Left ventricle myocardium superior (tissue), 1 donor: Measurements from ENCODE around the gene HOXC5. TPM values are rescaled to one million over a fixed set of nuclear protein-coding genes. Genes with fewer than 3 reads are reported as not detected.

Experiments used
- ATAC-seq: fragments of 200-7000 bp; cut with Tn5 transposase; one replicate; pipeline ENCODE4 v1.9.1; 2020; ENCODE audit warnings: mild to moderate bottlenecking, moderate library complexity
- DNase-seq: peaks from one replicate; pipeline ENCODE4 v3.0.0-alpha.2; 2020
- intact Hi-C: fragments of 100-400 bp; cut with micrococcal nuclease; formaldehyde crosslinking; loops from one replicate; pipeline ENCODE4 v1.11.0; 2022
- total RNA-seq: library from RNA; stranded (reverse); fragmentation: NEBNext Ultra II Directional; extraction: Animal tissue kit (Norgen Biotek cat#: 25700); gene quantifications from one replicate; pipeline ENCODE4 v1.2.1, GENCODE V29; 2021
- donor health status: DM: no; HTN: yes; CAD: no; lungs with severe emphysema.

Gene HOXC5
- total RNA-seq, 1 donor from 2014 or later = not detected

DNA sequence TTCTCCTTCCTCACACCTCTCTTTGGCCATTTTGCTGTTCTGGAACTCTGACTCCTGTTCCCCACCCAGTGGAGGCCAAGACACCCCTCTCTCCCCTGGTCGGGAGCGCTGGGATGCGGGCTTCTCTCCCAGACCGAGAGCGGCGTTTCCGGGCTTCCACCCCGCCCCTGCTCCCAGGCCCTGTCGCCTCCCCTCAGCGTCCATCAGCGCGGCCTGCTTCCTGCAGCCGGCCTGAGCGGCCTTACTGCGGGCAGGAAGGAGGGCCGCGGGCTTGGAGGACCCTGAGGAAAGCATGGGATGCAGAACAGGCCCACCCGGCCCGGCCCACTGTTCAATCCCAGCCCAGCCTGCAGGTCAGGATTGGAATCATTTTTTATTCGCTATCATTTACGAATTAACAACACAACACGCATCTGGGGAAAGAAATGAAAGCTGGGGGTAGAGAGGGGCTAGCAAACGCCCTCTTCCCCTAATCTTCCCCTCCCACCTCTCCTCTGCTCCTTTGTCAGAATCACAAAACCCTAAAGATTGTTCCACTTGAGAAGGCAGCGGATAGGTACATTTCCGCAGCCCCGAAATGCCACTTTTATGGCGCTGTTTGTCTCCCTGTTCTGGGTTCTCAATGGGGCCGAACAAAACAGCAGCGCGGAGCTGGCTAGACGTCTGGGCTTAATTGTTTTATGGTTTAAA lies 27.9 kb upstream of the HOXC5 start:
- no peak for ATAC-seq
- intact Hi-C loops = loop anchor here (5.0 kb wide), 1 partner anchor 197 kb away; no protein-coding TSS in a partner anchor
- no peak for DNase-seq

- ATAC-seq (no peak), DNase-seq (no peak)
- intact Hi-C loops = loop anchor here (5.0 kb wide), 1 partner anchor 197 kb away; no protein-coding TSS in a partner anchor
Observed at GRCh38 chr12:54005531-54005852, 27.4 kb upstream of the HOXC5 start.

DNA sequence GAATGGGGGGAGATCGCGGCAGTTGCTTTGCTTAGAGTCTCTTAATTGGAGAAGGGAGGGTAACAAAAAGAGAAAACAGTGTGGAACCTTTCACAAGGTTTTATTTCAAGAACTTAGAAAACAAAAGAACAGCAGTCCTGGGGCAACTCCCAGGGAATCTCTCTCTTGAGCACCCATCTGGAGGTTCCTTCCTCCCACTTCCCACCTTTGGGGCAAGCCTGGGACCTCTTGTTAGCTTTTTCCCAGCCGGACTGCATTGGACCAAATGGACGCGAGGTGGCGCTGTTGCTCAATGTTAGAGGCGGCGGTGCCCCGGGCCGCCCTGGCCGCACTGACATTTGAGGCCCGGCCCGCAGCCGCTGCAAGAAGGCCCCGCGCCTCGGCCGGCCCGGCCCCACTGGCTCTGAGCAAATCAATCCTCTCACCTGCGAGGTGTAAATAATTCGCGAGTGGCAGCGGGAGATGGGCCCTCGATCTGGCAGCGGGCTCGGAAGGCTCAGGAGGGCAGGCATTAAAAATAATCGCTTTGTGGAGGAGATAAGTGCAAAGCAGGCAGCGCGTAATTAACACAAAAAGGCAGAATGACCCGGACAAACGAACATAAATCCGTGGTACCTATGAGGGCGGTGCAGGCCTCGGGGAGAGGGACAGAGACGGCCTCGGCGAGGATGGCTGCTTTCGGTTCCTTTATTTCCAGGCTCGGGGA lies 26.8 kb upstream of the HOXC5 start:
- peak; percentile 96 for ATAC-seq

GRCh38 chr12:54006559-54007220 lies 26.2 kb upstream of the HOXC5 start:
- ATAC-seq = peak; percentile 22
- DNase-seq = no peak
- intact Hi-C loops = loop anchor here (5.0 kb wide), 1 partner anchor 196 kb away; no protein-coding TSS in a partner anchor

More for the DNA sequence above, 26.8 kb upstream of the HOXC5 start:
- intact Hi-C loops = loop anchor here (5.0 kb wide), 1 partner anchor 196 kb away; no protein-coding TSS in a partner anchor
- DNase-seq = peak; percentile 92

DNA sequence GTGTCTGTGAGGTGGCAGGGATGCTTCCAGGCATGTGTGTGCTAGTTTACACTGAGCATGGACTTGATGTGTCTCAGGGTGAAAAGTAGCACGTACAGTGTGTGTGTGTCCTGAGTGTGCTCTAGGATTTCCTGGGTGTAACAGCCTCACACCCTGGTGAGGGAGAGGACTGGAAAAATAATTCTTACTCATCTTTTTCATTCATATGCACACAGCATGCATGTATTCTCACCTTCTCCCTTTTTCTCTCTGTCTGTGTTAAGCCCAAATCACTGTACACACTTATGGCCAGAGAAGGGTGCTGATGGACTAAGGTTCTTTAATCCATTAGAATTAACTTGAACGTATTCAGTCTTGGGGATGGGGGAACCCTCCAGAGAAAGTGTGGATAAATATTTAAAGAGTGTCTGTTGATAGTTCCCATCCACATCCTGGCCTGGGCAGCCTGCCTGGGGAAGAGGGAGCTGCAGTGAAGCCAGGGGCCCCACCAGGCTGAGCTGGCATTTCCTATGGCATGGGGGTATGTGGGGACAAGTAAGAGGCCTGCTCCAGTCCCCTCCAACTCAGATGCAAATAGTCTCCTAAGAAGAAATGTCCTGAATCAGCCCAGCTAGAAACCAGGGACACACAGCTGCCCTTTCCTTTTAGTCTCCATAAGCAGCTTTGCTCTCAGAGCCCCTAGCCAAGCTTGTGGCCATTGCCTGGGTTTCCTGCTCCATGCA lies 25.2 kb upstream of the HOXC5 start:
- intact Hi-C loops = loop anchor here (5.0 kb wide), 1 partner anchor 195 kb away; no protein-coding TSS in a partner anchor
- DNase-seq = no peak
- no peak for ATAC-seq

DNA sequence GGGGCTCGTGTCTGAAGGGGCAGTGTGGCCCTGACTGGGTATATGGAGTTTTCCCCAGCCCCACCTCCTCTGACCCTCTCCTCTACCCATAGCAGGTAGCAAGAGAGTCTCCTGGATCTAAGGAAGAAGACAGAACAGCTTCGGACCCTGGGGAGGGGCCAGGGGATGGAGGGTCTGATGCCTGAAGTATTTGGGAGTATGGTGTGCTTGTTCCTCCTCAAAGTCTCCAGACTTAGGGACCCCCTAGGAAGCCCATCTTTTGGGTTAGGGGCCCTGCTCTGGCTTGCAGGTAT lies 24.6 kb upstream of the HOXC5 start:
- intact Hi-C loops = loop anchor here (5.0 kb wide), 1 partner anchor 194 kb away; no protein-coding TSS in a partner anchor
- DNase-seq = no peak
- no peak for ATAC-seq

DNA sequence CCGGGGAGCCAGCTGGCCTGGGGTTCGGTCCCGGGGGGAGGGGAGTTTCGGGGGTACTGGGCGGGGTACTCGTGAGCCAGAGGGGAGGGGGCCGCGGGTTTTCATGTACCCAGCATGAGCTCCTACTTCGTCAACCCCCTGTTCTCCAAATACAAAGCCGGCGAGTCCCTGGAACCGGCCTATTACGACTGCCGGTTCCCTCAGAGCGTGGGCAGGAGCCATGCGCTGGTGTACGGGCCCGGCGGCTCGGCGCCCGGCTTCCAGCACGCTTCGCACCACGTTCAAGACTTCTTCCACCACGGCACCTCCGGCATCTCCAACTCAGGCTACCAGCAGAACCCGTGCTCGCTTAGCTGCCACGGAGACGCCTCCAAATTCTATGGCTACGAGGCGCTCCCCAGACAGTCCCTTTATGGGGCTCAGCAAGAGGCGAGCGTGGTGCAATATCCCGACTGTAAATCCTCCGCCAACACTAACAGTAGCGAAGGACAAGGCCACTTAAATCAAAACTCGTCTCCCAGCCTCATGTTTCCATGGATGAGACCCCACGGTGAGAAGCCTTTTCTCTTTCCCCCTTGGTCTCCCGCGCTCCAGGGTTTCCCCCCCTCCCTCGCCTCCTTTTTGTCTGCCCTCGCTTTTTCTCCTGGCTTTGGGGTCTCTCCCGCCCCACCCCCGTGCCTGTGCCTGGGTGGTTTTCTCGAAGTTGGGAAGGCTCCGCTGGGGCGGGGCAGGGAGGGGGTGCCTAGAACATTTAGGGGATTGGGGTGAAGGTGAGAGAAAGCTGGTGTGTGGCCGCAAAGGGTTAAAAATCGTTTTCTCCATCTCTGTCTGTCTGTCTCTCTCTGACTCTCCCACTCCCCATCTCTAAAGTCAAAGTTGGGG lies 23.4 kb upstream of the HOXC5 start:
- DNase-seq (no peak), ATAC-seq (no peak)
- intact Hi-C loops = loop anchor here (5.0 kb wide), 1 partner anchor 193 kb away; no protein-coding TSS in a partner anchor

DNA sequence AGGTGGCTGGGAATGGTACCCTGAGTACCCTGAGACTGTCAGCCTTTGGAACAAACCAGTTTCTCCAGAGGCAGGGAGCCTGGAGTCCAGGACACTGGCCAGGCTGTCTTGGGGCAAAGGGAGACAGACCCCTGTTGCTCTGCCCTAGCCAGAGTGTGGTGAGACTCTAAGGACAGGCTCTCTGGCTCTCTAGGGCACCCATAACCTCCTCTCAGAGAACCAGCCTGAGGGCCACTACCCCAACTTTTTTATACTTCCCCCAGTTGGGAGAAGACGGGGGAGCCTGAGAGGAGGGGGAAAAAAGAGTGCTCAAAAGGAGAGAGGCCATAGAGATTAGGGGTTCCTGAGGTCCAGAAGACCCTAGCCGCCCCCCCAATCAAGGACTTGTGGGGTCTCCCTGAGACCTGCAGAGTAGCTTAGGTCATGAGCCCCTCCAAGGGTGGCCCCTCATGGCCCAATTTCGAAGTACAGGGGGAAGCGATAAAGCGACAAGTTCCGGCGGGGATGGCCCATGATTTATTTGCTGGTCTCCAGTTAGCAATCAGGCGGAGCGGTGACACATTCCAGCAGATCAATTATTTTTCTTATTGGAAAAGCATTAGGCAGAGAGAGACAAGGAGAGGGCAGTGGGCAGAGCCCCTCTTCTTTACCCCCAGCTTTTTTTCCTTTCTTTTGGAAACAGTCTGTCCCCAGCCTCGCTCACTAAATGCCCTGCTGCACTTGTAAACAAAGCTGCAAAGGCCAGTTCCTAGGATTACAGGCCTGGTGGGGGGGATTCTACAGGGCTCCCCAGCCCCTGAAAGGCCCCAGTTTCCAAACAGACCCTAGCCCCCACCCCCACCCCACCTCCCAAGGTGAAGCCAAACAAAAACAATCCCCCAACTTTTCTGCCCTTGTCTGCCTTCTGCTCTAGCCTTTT lies 22.5 kb upstream of the HOXC5 start:
- ATAC-seq = no peak
- no peak for DNase-seq
- intact Hi-C loops = no loop called here

- intact Hi-C loops = no loop called here
- no peak for ATAC-seq
- DNase-seq = no peak
Observed at GRCh38 chr12:54010972-54011664, 21.7 kb upstream of the HOXC5 start.

GRCh38 chr12:54011665-54012532 lies 21.0 kb upstream of the HOXC5 start:
- no peak for ATAC-seq
- intact Hi-C loops = no loop called here
- no peak for DNase-seq

DNA sequence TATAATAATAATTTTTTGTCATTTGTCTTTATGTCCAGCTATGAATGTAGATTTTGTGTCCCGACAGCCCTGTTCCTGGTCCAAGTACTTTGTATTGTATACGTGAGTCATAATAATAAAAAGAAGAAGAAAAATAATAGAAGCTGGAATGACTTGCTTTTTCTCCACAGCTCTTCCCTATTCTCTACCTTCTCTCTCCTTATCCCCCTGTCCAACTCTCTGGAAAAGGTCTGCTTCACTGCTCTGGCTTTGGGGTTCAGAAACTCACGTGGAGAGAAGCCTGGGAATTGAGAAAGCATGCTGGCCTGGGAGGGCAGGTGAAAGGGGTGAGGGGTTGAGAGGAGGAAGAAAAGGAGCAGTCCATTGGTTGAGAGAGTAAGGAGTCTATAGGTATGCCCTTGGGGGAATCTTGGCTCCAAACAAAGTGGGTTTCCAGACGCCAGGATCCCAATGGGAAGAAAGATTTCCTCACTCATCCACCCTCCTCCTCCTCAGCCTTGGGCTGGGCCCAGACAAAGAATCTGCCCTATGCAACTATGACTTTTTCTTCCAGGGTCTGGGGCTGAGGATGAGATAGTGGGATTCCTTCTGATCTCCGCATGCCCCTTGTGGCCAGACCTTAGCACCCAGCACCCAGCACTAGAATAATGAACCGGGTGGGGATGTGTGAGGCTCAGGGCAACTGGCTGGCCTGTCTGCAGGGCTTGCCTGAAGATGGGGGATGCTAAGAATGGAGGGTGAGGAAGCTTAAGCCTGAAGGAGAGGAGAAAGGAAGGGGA lies 20.0 kb upstream of the HOXC5 start:
- DNase-seq (no peak), ATAC-seq (no peak)
- intact Hi-C loops = no loop called here

DNA sequence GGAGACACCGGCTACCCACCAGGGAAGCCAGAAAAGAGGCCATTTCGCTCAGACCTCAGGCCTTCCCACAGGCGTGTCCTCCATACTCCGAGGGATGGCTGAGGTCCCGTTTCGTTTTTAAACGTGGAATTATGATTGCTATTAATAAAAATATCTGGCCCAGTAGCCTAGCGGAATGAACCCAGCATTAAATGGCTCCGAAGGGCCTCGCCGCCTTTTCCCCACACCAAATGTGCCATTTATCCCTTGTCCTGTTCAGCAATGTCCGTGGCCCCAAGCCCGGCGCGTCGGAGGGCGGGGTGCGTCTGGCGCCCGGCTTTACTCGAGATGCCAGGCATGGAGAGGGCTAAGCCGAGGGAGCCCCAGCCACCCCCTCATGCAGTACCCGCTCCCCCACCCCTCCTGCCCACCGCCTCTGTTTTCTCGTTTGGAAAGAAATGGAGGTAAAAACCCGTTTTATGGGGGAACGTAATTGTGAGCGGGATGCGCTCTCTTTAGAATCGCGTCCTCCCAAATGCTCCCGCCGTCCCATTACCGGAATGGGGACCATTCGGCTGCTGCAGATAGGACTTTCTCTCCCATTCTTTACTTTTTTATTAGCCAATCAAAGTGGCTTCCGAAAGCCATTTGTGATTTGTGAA lies 18.4 kb upstream of the HOXC5 start:
- DNase-seq (no peak), ATAC-seq (no peak)
- intact Hi-C loops = no loop called here

DNA sequence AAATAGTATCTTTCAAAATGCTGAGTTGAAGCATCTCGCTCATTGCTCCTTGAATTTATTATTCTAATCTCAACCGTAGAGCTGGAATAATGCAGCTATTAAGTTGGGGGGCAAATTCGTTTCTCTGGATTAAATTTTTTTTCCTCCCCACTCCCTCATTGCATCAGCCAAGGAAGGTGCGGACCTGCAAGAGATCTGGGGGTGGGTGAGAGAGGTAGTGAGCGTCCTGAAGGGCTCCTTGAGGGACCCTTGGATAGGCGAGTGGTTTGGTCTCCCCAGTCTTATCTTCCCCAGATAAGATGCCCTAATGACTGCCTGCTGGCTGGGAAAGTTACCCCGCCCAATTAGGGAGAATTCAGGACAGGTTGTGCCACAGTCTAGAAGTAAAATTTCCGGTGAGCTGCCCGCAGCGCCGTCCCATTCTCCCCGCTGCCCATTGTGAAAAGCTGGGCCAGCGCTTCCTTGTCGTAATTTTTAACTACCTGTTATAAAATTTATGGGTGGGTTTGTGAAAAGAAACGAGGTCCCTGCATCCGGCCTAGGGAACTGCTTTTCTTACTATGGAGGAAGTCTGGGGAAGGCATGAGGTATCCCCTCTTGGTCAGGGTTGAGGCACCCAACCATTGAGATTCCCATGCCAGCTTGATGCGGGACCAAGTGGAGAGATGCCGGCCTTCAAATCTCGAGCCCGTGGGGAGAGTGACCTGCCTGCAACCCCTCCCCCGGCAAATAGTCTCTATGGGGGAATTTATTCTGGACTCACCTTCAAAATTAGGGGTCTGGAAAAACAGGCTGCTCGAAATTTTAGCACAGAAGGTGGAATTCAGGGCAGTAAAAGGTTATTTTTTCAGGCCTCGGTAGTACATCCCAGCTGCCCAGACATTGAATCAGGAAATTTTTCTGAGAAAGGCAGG lies 17.6 kb upstream of the HOXC5 start:
- ATAC-seq (no peak), DNase-seq (no peak)
- intact Hi-C loops = no loop called here

GRCh38 chr12:54016051-54016450 lies 16.8 kb upstream of the HOXC5 start:
- intact Hi-C loops = no loop called here
- ATAC-seq (no peak), DNase-seq (no peak)
